Measurements from ENCODE around the gene VBP1.
A peak's percentile ranks its signal among the peaks of the same experiment; 100 is the strongest.
"Not testable (repeated sequence)": the region's sequence is repeated elsewhere in the genome, so short reads cannot be mapped to it uniquely, and the experiment has no call there.

The VBP1 gene

GRCh38 chrX:155237719-155238118, 21.5 kb downstream of the VBP1 start:
- H3K4me3 ChIP-seq (ENCODE audit: low read length), result no peak overlapping the region
- no peak for TF ChIP-seq ZNF274 (IDR thresholded peaks at IDR 0.05; ENCODE audit: low read depth, low read length)

GRCh38 chrX:155242300-155242699, 26.0 kb downstream of the VBP1 start:
- no peak for TF ChIP-seq ZNF274 (IDR thresholded peaks at IDR 0.05; ENCODE audit: low read depth, low read length)
- H3K4me3 ChIP-seq (ENCODE audit: low read length), result no peak overlapping the region

- no peak for TF ChIP-seq ZNF274 (IDR thresholded peaks at IDR 0.05; ENCODE audit: low read depth, low read length)
- no peak overlapping the region for H3K4me3 ChIP-seq (ENCODE audit: low read length)
Observed at GRCh38 chrX:155246748-155247147, 30.5 kb downstream of the VBP1 start.

GRCh38 chrX:155247497-155247896, 31.2 kb downstream of the VBP1 start:
- TF ChIP-seq ZNF274 (IDR thresholded peaks at IDR 0.05; ENCODE audit: low read depth, low read length), result no peak
- no peak overlapping the region for H3K4me3 ChIP-seq (ENCODE audit: low read length)

- TF ChIP-seq ZNF274 (IDR thresholded peaks at IDR 0.05; ENCODE audit: low read depth, low read length), result no peak
- no peak overlapping the region for H3K4me3 ChIP-seq (ENCODE audit: low read length)
Observed at GRCh38 chrX:155251391-155251790, 35.1 kb downstream of the VBP1 start.

- TF ChIP-seq ZNF274 (IDR thresholded peaks at IDR 0.05; ENCODE audit: low read depth, low read length), result no peak
- no peak overlapping the region for H3K4me3 ChIP-seq (ENCODE audit: low read length)
Observed at GRCh38 chrX:155259752-155260151, 43.5 kb downstream of the VBP1 start.

GRCh38 chrX:155262970-155263754, 46.9 kb downstream of the VBP1 start:
- no peak for TF ChIP-seq ZNF274 (IDR thresholded peaks at IDR 0.05; ENCODE audit: low read depth, low read length)
- H3K4me3 ChIP-seq (ENCODE audit: low read length), result peak overlapping the region; percentile 86

GRCh38 chrX:155263854-155264628, 47.8 kb downstream of the VBP1 start, which contains the start of gene RAB39B:
Gene RAB39B (minus strand): TSS chrX:155264491. CDS start chrX:155264288, 203 bp downstream.
- no peak for TF ChIP-seq ZNF274 (IDR thresholded peaks at IDR 0.05; ENCODE audit: low read depth, low read length)
- H3K4me3 ChIP-seq (ENCODE audit: low read length), result peak within 1 kb of the TSS; percentile 86

- no peak overlapping the region for H3K4me3 ChIP-seq (ENCODE audit: low read length)
- TF ChIP-seq ZNF274 (IDR thresholded peaks at IDR 0.05; ENCODE audit: low read depth, low read length), result no peak
Observed at GRCh38 chrX:155266439-155266838, 50.2 kb downstream of the VBP1 start.

GRCh38 chrX:155267995-155268394, 51.7 kb downstream of the VBP1 start:
- H3K4me3 ChIP-seq (ENCODE audit: low read length), result not testable (repeated sequence)

- H3K4me3 ChIP-seq (ENCODE audit: low read length), result no peak overlapping the region
- no peak for TF ChIP-seq ZNF274 (IDR thresholded peaks at IDR 0.05; ENCODE audit: low read depth, low read length)
Observed at GRCh38 chrX:155270969-155271368, 54.7 kb downstream of the VBP1 start.

- no peak overlapping the region for H3K4me3 ChIP-seq (ENCODE audit: low read length)
- no peak for TF ChIP-seq ZNF274 (IDR thresholded peaks at IDR 0.05; ENCODE audit: low read depth, low read length)
Observed at GRCh38 chrX:155279873-155280272, 63.6 kb downstream of the VBP1 start.
